GM21381 (cell line): ENCODE data around the gene CYP2A6.
"Not testable (repeated sequence)": the region's sequence is repeated elsewhere in the genome, so short reads cannot be mapped to it uniquely, and the experiment has no call there.

Source experiments
- ATAC-seq: cut with Tn5 transposase; IDR thresholded peaks from one replicate; pipeline ENCODE4 v1.9.1; 2021; ENCODE audit warnings: mild to moderate bottlenecking, moderate library complexity; ENCODE audit not compliant: unreplicated experiment

Gene CYP2A6

GRCh38 chr19:40852467-40853152 is 2.4 kb upstream of the CYP2A6 start:
- not testable (repeated sequence) for ATAC-seq

GRCh38 chr19:40846722-40847121 is 3.5 kb downstream of the CYP2A6 start:
- ATAC-seq, result not testable (repeated sequence)

- not testable (repeated sequence) for ATAC-seq
Observed at GRCh38 chr19:40843653-40844052, 6.6 kb downstream of the CYP2A6 start.

GRCh38 chr19:40842997-40843652 is 7.1 kb downstream of the CYP2A6 start:
- not testable (repeated sequence) for ATAC-seq

GRCh38 chr19:40842012-40842411 is 8.2 kb downstream of the CYP2A6 start:
- ATAC-seq, result not testable (repeated sequence)

- ATAC-seq, result not testable (repeated sequence)
Observed at GRCh38 chr19:40838477-40838876, 11.8 kb downstream of the CYP2A6 start.

- no peak for ATAC-seq
Observed at GRCh38 chr19:40836754-40837429, 13.4 kb downstream of the CYP2A6 start.

GRCh38 chr19:40833728-40834533 is 16.3 kb downstream of the CYP2A6 start:
- ATAC-seq, result not testable (repeated sequence)

- not testable (repeated sequence) for ATAC-seq
Observed at GRCh38 chr19:40832431-40832790, 17.8 kb downstream of the CYP2A6 start.

- ATAC-seq, result no peak
Observed at GRCh38 chr19:40831502-40832430, 18.5 kb downstream of the CYP2A6 start.

- ATAC-seq, result not testable (repeated sequence)
Observed at GRCh38 chr19:40830741-40831140, 19.5 kb downstream of the CYP2A6 start.

GRCh38 chr19:40829205-40829604 is 21.0 kb downstream of the CYP2A6 start:
- no peak for ATAC-seq

- no peak for ATAC-seq
Observed at GRCh38 chr19:40827386-40828247, 22.6 kb downstream of the CYP2A6 start.

- not testable (repeated sequence) for ATAC-seq
Observed at GRCh38 chr19:40826699-40827385, 23.4 kb downstream of the CYP2A6 start.

GRCh38 chr19:40826312-40826698 is 23.9 kb downstream of the CYP2A6 start:
- not testable (repeated sequence) for ATAC-seq

- not testable (repeated sequence) for ATAC-seq
Observed at GRCh38 chr19:40825460-40826095, 24.7 kb downstream of the CYP2A6 start.

- not testable (repeated sequence) for ATAC-seq
Observed at GRCh38 chr19:40824916-40825315, 25.3 kb downstream of the CYP2A6 start.
